GM12874 (cell line): ENCODE data around the gene TMEM212.

ENCODE experiments used
- TF ChIP-seq, protein P1 (sequence below): IDR thresholded peaks from 2 replicates; pipeline ENCODE4 v1.5.1; 2011; ENCODE audit warnings: low read depth, mild to moderate bottlenecking, control low read depth, low read length, moderate library complexity; ENCODE audit not compliant: insufficient read depth

TMEM212 gene

GRCh38 chr3:171809861-171810628, 33.1 kb upstream of the TMEM212 start, which contains the start of gene PLD1:
PLD1 (minus strand) TSS chr3:171810483; CDS start chr3:171738051, 72,432 bp downstream.
- TF ChIP-seq, protein P1, sequence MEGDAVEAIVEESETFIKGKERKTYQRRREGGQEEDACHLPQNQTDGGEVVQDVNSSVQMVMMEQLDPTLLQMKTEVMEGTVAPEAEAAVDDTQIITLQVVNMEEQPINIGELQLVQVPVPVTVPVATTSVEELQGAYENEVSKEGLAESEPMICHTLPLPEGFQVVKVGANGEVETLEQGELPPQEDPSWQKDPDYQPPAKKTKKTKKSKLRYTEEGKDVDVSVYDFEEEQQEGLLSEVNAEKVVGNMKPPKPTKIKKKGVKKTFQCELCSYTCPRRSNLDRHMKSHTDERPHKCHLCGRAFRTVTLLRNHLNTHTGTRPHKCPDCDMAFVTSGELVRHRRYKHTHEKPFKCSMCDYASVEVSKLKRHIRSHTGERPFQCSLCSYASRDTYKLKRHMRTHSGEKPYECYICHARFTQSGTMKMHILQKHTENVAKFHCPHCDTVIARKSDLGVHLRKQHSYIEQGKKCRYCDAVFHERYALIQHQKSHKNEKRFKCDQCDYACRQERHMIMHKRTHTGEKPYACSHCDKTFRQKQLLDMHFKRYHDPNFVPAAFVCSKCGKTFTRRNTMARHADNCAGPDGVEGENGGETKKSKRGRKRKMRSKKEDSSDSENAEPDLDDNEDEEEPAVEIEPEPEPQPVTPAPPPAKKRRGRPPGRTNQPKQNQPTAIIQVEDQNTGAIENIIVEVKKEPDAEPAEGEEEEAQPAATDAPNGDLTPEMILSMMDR, result no peak

- TF ChIP-seq, protein P1, result no peak
Observed at GRCh38 chr3:171810629-171811294, 32.4 kb upstream of the TMEM212 start.

GRCh38 chr3:171811295-171811912, 31.7 kb upstream of the TMEM212 start:
- TF ChIP-seq, protein P1, result no peak

DNA sequence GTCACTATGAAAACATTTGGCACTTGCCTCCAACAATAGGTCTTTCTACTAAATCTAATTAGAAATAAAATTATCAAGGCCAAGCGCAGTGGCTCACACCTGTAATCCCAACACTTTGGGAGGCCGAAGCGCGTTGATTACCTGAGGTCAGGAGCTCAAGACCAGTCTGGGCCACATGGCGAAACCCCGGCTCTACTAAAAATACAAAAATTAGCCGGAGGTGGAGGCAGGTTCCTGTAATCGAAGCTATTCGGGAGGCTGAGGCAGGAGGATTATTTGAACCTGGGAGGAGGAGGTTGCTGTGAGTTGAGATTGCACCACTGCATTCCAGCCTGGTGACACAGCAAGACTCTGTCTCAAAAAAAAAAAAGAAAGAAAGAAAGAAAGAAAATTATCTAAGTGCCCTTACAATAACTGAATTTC, 31.2 kb upstream of the TMEM212 start:
- TF ChIP-seq, protein P1, result no peak

DNA sequence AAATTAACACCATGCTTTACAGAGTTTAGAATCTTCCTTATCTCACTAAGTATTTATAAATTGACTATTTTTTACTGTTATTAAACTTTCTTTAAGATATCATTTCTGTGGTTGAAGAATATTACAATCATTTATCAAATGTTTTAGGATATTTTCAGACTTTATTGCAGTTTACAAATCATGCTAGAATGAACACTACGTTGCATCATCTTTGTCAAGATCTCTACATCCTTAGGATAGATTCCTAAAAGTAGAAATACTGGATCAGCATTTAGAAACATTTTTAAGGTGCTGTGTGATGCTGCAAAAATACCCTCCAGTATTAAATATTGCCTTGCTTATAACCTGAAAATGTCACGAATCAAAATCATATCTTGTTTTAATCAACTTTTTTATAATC, 30.3 kb upstream of the TMEM212 start:
- TF ChIP-seq, protein P1, result no peak

DNA sequence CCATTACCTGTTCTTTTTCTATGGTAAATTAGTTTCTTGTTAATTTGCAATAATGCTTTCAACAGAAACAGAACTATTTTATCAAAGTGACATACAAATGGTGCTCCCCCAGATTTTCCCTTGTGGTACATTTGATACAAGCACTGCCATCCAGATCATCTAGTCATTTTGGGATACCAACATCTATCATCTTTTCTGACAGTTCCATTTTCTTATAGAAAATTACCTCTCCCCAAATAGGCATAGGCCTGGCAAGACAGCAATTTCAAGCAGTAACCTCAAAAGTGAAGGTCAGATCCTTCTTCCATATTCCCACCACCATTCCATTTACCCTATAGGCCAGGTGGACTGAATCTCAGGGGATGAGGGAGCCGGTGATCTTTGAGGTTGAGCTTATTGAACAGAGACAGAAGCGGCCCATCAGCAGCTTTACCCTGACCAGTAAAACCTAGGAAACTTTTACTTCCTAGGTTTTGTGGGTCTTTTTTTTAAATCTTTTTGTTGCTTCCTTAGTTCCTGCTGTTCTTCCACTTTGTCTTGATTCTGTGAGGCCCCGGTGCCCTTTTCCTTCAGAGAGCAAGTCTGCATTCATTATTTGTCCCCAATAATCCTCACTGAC, 29.8 kb upstream of the TMEM212 start:
- TF ChIP-seq, protein P1, result no peak
